Psoas muscle (tissue), 8 donors: ENCODE results near the gene AHCTF1. TPM values are rescaled to one million over a fixed set of nuclear protein-coding genes. Genes with fewer than 3 reads are reported as not detected.

Experiments
- ATAC-seq, 4 donors: fragments of 200-7000 bp; cut with Tn5 transposase; one replicate each; pipeline ENCODE4 v1.9.1; 2020; ENCODE audit warnings: moderate library complexity in 3 of 4, mild to moderate bottlenecking in 2 of 4
- DNase-seq, 2 donors: peaks; one replicate each; pipeline ENCODE4 v3.0.0-alpha.2; 2020
- H3K27ac ChIP-seq: fragments of 200-600 bp; one replicate; pipeline ENCODE4 v1.8.0; 2022
- H3K27me3 ChIP-seq, 3 donors: fragments of 200-600 bp in 1 of 3; one replicate each; pipeline versions ENCODE4 v1.6.1 to v1.8.0; 2013 to 2022; ENCODE audit warnings: low read length in 2 of 3, mild to moderate bottlenecking in 2 of 3, moderate library complexity in 1 of 3; ENCODE audit not compliant: insufficient read depth in 3 of 3
- H3K36me3 ChIP-seq, 2 donors: fragments of 200-600 bp in 1 of 2; one replicate each; pipeline versions ENCODE4 v1.6.1 to v1.8.0; 2013 to 2022; ENCODE audit warnings: low read depth in 1 of 2, mild to moderate bottlenecking in 1 of 2, moderate library complexity in 1 of 2; ENCODE audit not compliant: insufficient read depth in 1 of 2
- H3K4me1 ChIP-seq: fragments of 200-600 bp; one replicate; pipeline ENCODE4 v1.8.0; 2022
- H3K4me3 ChIP-seq: fragments of 200-600 bp; one replicate; pipeline ENCODE4 v1.8.0; 2022; ENCODE audit warnings: mild to moderate bottlenecking
- H3K9me3 ChIP-seq: fragments of 200-600 bp; one replicate; pipeline ENCODE4 v1.8.0; 2022
- WGBS, 3 donors: extraction: QIAGEN DNeasy Blood & Tissue Kit; methylation state at CpG; one replicate each; pipeline versions ENCODE4 v1.1.6 to v1.1.7; 2013; 5-methylcytosine and 5-hydroxymethylcytosine counted together
- intact Hi-C, 2 donors: fragments of 100-400 bp; cut with DNase I; formaldehyde crosslinking; loops; one replicate each; pipeline versions ENCODE4 v1.11.0 to v1.14.2; 2022
- polyA plus RNA-seq, 3 donors: library from polyadenylated mRNA; stranded (reverse); fragments of 200-250 nt; gene quantifications; one replicate each; pipeline ENCODE4 v1.2.3, GENCODE V29; 2013
- total RNA-seq, 4 donors: library from RNA; stranded (reverse); fragmentation: NEBNext Ultra II Directional in 2 of 4; extraction: Animal tissue kit (Norgen Biotek cat#: 25700) in 2 of 4; gene quantifications; one replicate each; pipeline versions ENCODE4 v1.2.1 to v1.2.4, GENCODE V29; 2021 to 2023
- TF ChIP-seq, protein P1 (sequence below): fragments of 200-600 bp; IDR thresholded peaks from one replicate; pipeline ENCODE4 v1.8.0; 2022; ENCODE audit warnings: antibody characterized with exemption
- donor health status: healthy with polysubstance abuse.
- donor health status: DM: no; HTN: no; CAD: no; lungs with moderate emphysema.
- donor health status: Bipolar disorder and iron deficiency.
- donor health status: healthy.
- donor health status: DM: yes; HTN: yes; CAD: no.
- donor health status: DM: no; HTN: no; CAD: no.
- donor health status: DM: no; HTN: no; CAD: no.
- donor health status: DM: yes; HTN: yes; CAD: no.

Gene AHCTF1
- total and polyA plus RNA-seq, 7 donors = 9.0 to 29.6 (median 19.1) TPM

GRCh38 chr1:246838118-246838456 lies 93.7 kb downstream of the AHCTF1 start:
- Histone ChIP-seq H3K27ac (no peak overlapping the region), H3K27me3 (no peaks in the 10 kb centered on the region), H3K4me3 (no peak overlapping the region), H3K4me1 (no peaks in the 10 kb centered on the region), H3K9me3 (no peaks in the 10 kb centered on the region), H3K36me3 (peaks cover 0 to 41% of the 10 kb centered on the region in 2 donors)
- ATAC-seq (peak in 2 of 4 donors; percentile 3 to 8), DNase-seq (no peak)
- intact Hi-C loops = no loop called here
- WGBS, 3 donors = 72 to 83% (median 82%) methylated on average over 2 of the region's 2 CpGs
- TF ChIP-seq, protein P1, sequence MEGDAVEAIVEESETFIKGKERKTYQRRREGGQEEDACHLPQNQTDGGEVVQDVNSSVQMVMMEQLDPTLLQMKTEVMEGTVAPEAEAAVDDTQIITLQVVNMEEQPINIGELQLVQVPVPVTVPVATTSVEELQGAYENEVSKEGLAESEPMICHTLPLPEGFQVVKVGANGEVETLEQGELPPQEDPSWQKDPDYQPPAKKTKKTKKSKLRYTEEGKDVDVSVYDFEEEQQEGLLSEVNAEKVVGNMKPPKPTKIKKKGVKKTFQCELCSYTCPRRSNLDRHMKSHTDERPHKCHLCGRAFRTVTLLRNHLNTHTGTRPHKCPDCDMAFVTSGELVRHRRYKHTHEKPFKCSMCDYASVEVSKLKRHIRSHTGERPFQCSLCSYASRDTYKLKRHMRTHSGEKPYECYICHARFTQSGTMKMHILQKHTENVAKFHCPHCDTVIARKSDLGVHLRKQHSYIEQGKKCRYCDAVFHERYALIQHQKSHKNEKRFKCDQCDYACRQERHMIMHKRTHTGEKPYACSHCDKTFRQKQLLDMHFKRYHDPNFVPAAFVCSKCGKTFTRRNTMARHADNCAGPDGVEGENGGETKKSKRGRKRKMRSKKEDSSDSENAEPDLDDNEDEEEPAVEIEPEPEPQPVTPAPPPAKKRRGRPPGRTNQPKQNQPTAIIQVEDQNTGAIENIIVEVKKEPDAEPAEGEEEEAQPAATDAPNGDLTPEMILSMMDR = no peak

GRCh38 chr1:246837418-246838117 lies 94.2 kb downstream of the AHCTF1 start:
- WGBS, 3 donors = 87 to 92% (median 88%) methylated on average over 9 of the region's 9 CpGs
- TF ChIP-seq, protein P1 = no peak
- H3K27me3 ChIP-seq = no peaks in the 10 kb centered on the region
- DNase-seq (no peak), ATAC-seq (peak; percentile 16 to 55 (median 46))
- no peak overlapping the region for H3K27ac ChIP-seq
- no peaks in the 10 kb centered on the region for H3K9me3 ChIP-seq
- peaks cover 0 to 36% of the 10 kb centered on the region in 2 donors for H3K36me3 ChIP-seq
- no peaks in the 10 kb centered on the region for H3K4me1 ChIP-seq
- intact Hi-C loops = no loop called here
- no peak overlapping the region for H3K4me3 ChIP-seq

DNA sequence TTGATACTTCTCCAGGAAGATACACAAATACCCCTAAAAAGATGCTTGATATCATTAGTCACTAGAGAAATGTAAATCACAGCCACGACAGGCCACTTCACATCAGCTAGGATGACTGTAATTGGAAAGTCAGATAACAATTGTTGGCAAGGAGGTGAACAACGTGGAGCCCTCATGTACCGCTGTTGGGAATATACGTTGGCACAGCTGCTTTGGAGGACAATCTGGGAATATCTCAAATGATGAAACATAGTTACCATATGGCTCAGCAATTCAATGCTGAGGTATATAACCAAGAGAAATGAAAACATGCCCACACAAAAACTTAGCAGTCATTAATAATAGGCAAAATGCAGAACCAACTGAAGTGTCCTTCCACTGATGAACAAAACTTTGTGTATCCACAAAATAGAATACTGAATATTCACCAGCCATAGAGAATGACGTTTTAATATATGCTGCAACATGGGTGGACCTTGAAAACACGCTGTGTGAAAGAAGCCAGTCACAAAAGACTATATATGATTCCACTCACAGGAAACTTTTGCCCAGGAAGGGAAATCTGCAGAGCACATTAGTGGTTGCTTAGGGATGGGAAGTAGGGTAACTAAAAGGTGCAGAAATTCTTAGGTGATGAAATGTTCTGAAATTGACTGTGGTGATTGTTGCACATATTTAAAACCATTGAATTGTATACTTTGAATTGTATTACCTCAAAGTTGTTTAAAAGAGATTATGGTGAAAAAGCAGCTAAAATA lies 95.4 kb downstream of the AHCTF1 start:
- Histone ChIP-seq H3K27ac (no peak overlapping the region), H3K4me1 (no peaks in the 10 kb centered on the region), H3K9me3 (no peaks in the 10 kb centered on the region), H3K4me3 (no peak overlapping the region), H3K27me3 (peaks cover 0 to 4% (median 0%) of the 10 kb centered on the region in 3 donors), H3K36me3 (peaks cover 0 to 24% of the 10 kb centered on the region in 2 donors)
- TF ChIP-seq, protein P1 = no peak
- peak in 1 of 4 donors; percentile 16 for ATAC-seq
- WGBS, 3 donors = 23 to 34% (median 26%) methylated on average over 6 of the region's 6 CpGs
- intact Hi-C loops = no loop called here
- DNase-seq = no peak

GRCh38 chr1:246831543-246831942 lies 100.2 kb downstream of the AHCTF1 start:
- H3K9me3 ChIP-seq = peaks cover 10% of the 10 kb centered on the region
- no peaks in the 10 kb centered on the region for H3K4me1 ChIP-seq
- H3K4me3 ChIP-seq = no peak overlapping the region
- ATAC-seq (no peak), DNase-seq (no peak)
- no peaks in the 10 kb centered on the region for H3K36me3 ChIP-seq
- intact Hi-C loops = no loop called here
- 55 to 62% (median 60%) methylated on average over 4 of the region's 4 CpGs for WGBS, 3 donors
- TF ChIP-seq, protein P1 = no peak
- H3K27ac ChIP-seq = no peak overlapping the region
- peaks cover 0 to 6% (median 0%) of the 10 kb centered on the region in 3 donors for H3K27me3 ChIP-seq
